Measurements from ENCODE around the gene SPEF2. TPM values are rescaled to one million over a fixed set of nuclear protein-coding genes. Genes with fewer than 3 reads are reported as not detected.

SPEF2 gene
- total RNA-seq, 1 experiment from 2014 or later: 0.15 TPM

GRCh38 chr5:35755966-35756365, 138.3 kb downstream of the SPEF2 start:
- Mint-ChIP-seq H3K36me3 (peaks cover 2% of the 10 kb centered on the region; the same call in 1 of the 2 replicates), H3K4me1 (peaks cover 18% of the 10 kb centered on the region), H3K4me3 (no peak overlapping the region), H3K27ac (no peak overlapping the region), H3K27me3 (ENCODE audit: low read depth) (peaks cover 94% of the 10 kb centered on the region), H3K9me3 (no peaks in the 10 kb centered on the region)
- no peak for DNase-seq (ENCODE audit: low spot score)
- no peak for ATAC-seq
- CTCF ChIA-PET: no interaction called here
- POLR2A ChIA-PET: no interaction called here
- TF ChIP-seq ZNF138 (CRISPR knock-in tag; conservative IDR thresholded peaks at IDR 0.05): no peak
- TF ChIP-seq ZNF512 (CRISPR knock-in tag; IDR thresholded peaks at IDR 0.05; ENCODE audit: borderline replicate concordance): no peak
- TF ChIP-seq ZNF219 (CRISPR knock-in tag; IDR thresholded peaks at IDR 0.05; ENCODE audit: borderline replicate concordance): no peak
- no peak for TF ChIP-seq PREB (CRISPR knock-in tag; IDR thresholded peaks at IDR 0.05; ENCODE audit: borderline replicate concordance)
- no peak for TF ChIP-seq EMX1 (CRISPR knock-in tag; IDR thresholded peaks at IDR 0.05)
- no peak for TF ChIP-seq CTCF (IDR thresholded peaks at IDR 0.05)
- TF ChIP-seq NFYB (CRISPR knock-in tag; conservative IDR thresholded peaks at IDR 0.05; ENCODE audit: low read depth): no peak
- TF ChIP-seq ZNF423 (CRISPR knock-in tag; IDR thresholded peaks at IDR 0.05): no peak
- TF ChIP-seq KAT7 (CRISPR knock-in tag; IDR thresholded peaks at IDR 0.05; ENCODE audit: borderline replicate concordance): no peak
- TF ChIP-seq ERG (CRISPR knock-in tag; IDR thresholded peaks at IDR 0.05): no peak
- no peak for TF ChIP-seq TCF7 (CRISPR knock-in tag; IDR thresholded peaks at IDR 0.05; ENCODE audit: low read depth)
- TF ChIP-seq MYBL2 (CRISPR knock-in tag; IDR thresholded peaks at IDR 0.05): no peak
- TF ChIP-seq NFE2L1 (CRISPR knock-in tag; IDR thresholded peaks at IDR 0.05): no peak
- TF ChIP-seq CBFB (CRISPR knock-in tag; IDR thresholded peaks at IDR 0.05; ENCODE audit: low read depth): no peak
- no peak for TF ChIP-seq GRHL2 (CRISPR knock-in tag; IDR thresholded peaks at IDR 0.05; ENCODE audit: insufficient replicate concordance, severe bottlenecking)
- no peak for TF ChIP-seq SMAD3 (CRISPR knock-in tag; IDR thresholded peaks at IDR 0.05; ENCODE audit: borderline replicate concordance)
- TF ChIP-seq PRRX2 (CRISPR knock-in tag; IDR thresholded peaks at IDR 0.05): no peak
- TF ChIP-seq E2F5 (CRISPR knock-in tag; IDR thresholded peaks at IDR 0.05): no peak

GRCh38 chr5:35758151-35758724, 140.6 kb downstream of the SPEF2 start:
- POLR2A ChIA-PET: no interaction called here
- Mint-ChIP-seq H3K27me3 (ENCODE audit: low read depth) (peaks cover 96% of the 10 kb centered on the region), H3K36me3 (peaks cover 2% of the 10 kb centered on the region; the same call in 1 of the 2 replicates), H3K4me3 (no peak overlapping the region), H3K27ac (no peak overlapping the region), H3K4me1 (peaks cover 17% of the 10 kb centered on the region), H3K9me3 (no peaks in the 10 kb centered on the region)
- ATAC-seq: no peak
- DNase-seq (ENCODE audit: low spot score): no peak
- CTCF ChIA-PET: no interaction called here
- TF ChIP-seq ZNF219 (CRISPR knock-in tag; IDR thresholded peaks at IDR 0.05; ENCODE audit: borderline replicate concordance): no peak
- TF ChIP-seq GABPB1 (CRISPR knock-in tag; IDR thresholded peaks at IDR 0.05): no peak
- TF ChIP-seq ZNF423 (CRISPR knock-in tag; IDR thresholded peaks at IDR 0.05): no peak
- no peak for TF ChIP-seq JUN (CRISPR knock-in tag; IDR thresholded peaks at IDR 0.05)
- no peak for TF ChIP-seq PREB (CRISPR knock-in tag; IDR thresholded peaks at IDR 0.05; ENCODE audit: borderline replicate concordance)
- no peak for TF ChIP-seq TEAD4 (CRISPR knock-in tag; IDR thresholded peaks at IDR 0.05)
- TF ChIP-seq ZNF263 (CRISPR knock-in tag; IDR thresholded peaks at IDR 0.05; ENCODE audit: low read depth): no peak
- TF ChIP-seq ELF4 (CRISPR knock-in tag; IDR thresholded peaks at IDR 0.05; ENCODE audit: low read depth): no peak
- no peak for TF ChIP-seq ARID4B (CRISPR knock-in tag; IDR thresholded peaks at IDR 0.05; ENCODE audit: borderline replicate concordance)
